Endothelial cell of umbilical vein (primary cell): ENCODE measurements around the gene PACS1.

Experiments used
- FOS ChIP-seq: IDR thresholded peaks from 2 replicates; pipeline ENCODE4 v1.6.1; 2011; ENCODE audit warnings: mild to moderate bottlenecking, low read length, moderate library complexity, borderline replicate concordance; ENCODE audit not compliant: insufficient read depth
- JUN ChIP-seq: IDR thresholded peaks from 2 replicates; pipeline ENCODE4 v1.6.1; 2011; ENCODE audit warnings: borderline replicate concordance, low read depth; ENCODE audit not compliant: insufficient read length, insufficient read depth
- POLR2A ChIP-seq: IDR thresholded peaks from 2 replicates; pipeline ENCODE4 v1.6.1; 2012; ENCODE audit warnings: low read depth, mild to moderate bottlenecking, control low read depth, low read length
- POLR2AphosphoS5 ChIP-seq: IDR thresholded peaks from 2 replicates; pipeline ENCODE4 v1.6.1; 2012; ENCODE audit warnings: low read depth, mild to moderate bottlenecking, control low read depth, low read length, moderate library complexity; ENCODE audit not compliant: insufficient read depth
- TF ChIP-seq, protein P1 (sequence below), 2 donors: IDR thresholded peaks; 1 replicate in 1 of 2; 2 replicates in 1 of 2; pipeline ENCODE4 v1.5.1; 2011; ENCODE audit warnings: low read length in 2 of 2, mild to moderate bottlenecking in 2 of 2, moderate library complexity in 2 of 2, control low read depth in 1 of 2, inconsistent platforms in 1 of 2, low read depth in 1 of 2; ENCODE audit not compliant: insufficient read depth in 1 of 2; ENCODE audit errors: extremely low read depth in 1 of 2

DNA sequence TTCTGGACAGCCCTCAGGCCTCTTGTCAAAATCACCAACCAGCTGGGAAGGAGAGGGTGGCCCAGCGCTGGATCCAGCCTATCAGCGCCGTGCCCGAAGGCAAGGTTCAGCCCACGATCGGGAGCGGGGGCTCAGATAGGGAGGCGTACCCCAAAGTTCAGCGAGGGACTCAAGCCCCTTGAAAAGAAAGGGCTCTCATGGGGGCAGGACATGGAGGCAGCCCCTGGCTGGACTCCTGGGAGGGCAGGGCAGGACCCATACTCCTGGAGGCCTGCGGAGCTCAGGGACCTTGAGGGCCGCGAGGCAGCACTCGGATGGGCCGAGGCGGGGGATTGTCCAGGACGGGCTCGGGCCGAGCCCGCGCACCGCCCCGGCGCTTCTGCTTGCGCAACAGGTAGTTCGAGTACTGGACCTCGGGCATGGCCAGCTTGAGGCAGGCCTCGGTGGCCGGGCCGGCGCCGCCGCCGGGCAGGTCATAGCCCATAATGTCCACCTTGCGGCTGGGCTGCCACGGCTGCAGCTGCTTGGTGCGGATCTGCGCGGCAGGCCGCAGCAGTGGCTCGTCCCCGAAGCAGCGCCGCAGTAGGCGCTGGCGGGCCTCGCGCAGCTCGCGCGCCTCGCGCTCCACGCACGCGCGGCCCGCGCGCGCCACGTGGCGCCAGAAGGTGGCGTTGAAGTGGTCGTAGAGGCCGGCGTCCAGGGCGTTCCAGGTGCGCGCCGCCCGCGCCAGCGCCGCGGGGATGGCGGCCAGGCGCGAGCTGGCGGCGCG is 27.7 kb upstream of the PACS1 start:
- TF ChIP-seq POLR2A (no peak), POLR2AphosphoS5 (no peak), FOS (no peak), JUN (no peak)
- TF ChIP-seq, protein P1, sequence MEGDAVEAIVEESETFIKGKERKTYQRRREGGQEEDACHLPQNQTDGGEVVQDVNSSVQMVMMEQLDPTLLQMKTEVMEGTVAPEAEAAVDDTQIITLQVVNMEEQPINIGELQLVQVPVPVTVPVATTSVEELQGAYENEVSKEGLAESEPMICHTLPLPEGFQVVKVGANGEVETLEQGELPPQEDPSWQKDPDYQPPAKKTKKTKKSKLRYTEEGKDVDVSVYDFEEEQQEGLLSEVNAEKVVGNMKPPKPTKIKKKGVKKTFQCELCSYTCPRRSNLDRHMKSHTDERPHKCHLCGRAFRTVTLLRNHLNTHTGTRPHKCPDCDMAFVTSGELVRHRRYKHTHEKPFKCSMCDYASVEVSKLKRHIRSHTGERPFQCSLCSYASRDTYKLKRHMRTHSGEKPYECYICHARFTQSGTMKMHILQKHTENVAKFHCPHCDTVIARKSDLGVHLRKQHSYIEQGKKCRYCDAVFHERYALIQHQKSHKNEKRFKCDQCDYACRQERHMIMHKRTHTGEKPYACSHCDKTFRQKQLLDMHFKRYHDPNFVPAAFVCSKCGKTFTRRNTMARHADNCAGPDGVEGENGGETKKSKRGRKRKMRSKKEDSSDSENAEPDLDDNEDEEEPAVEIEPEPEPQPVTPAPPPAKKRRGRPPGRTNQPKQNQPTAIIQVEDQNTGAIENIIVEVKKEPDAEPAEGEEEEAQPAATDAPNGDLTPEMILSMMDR (IDR thresholded peaks at IDR 0.05; ENCODE audit: extremely low read depth in 1 of 2, insufficient read depth in 1 of 2, low read depth in 1 of 2, low read length in 2 of 2): no peak
